HepG2 (cell line): ENCODE data around the gene BRMS1. TPM values are rescaled to one million over a fixed set of nuclear protein-coding genes. Genes with fewer than 3 reads are reported as not detected.
A peak's percentile ranks its signal among the peaks of the same experiment; 100 is the strongest.

Source experiments
- AKNA ChIP-seq: sonication (generic); formaldehyde crosslinking; IDR thresholded peaks from 2 replicates; pipeline ENCODE4 v1.4.0; 2020; ENCODE audit warnings: missing genetic modification reagents, borderline replicate concordance
- ATRX ChIP-seq: sonication (generic); formaldehyde crosslinking; IDR thresholded peaks from 2 replicates; pipeline ENCODE4 v1.4.0; 2020; ENCODE audit warnings: missing genetic modification reagents, borderline replicate concordance
- CCDC6 ChIP-seq: sonication (generic); formaldehyde crosslinking; IDR thresholded peaks from 2 replicates; pipeline ENCODE4 v1.8.1; 2022; ENCODE audit warnings: mild to moderate bottlenecking, missing genetic modification reagents, moderate library complexity
- CHD2 ChIP-seq: IDR thresholded peaks from 2 replicates; pipeline ENCODE4 v1.6.1; 2011; ENCODE audit warnings: low read depth, low read length, improper control_type of control experiment
- CREB3 ChIP-seq: sonication (generic); formaldehyde crosslinking; IDR thresholded peaks from 2 replicates; pipeline ENCODE4 v1.5.0; 2020; ENCODE audit warnings: missing genetic modification reagents
- E2F1 ChIP-seq: sonication (generic); formaldehyde crosslinking; IDR thresholded peaks from 2 replicates; pipeline ENCODE4 v1.5.0; 2020; ENCODE audit warnings: missing genetic modification reagents
- FOXK1 ChIP-seq: sonication (generic); formaldehyde crosslinking; IDR thresholded peaks from 2 replicates; pipeline ENCODE4 v1.4.0; 2020; ENCODE audit warnings: low read depth, missing genetic modification reagents, borderline replicate concordance
- MAFG ChIP-seq: sonication (generic); formaldehyde crosslinking; IDR thresholded peaks from 2 replicates; pipeline ENCODE4 v1.5.1; 2020; ENCODE audit warnings: mild to moderate bottlenecking, missing genetic modification reagents
- MEIS2 ChIP-seq: sonication (generic); formaldehyde crosslinking; IDR thresholded peaks from 2 replicates; pipeline ENCODE4 v1.9.0; 2021; ENCODE audit warnings: mild to moderate bottlenecking, missing genetic modification reagents
- RFXANK ChIP-seq: IDR thresholded peaks from 2 replicates; pipeline ENCODE4 v1.6.1; 2016
- RORA ChIP-seq: sonication (generic); formaldehyde crosslinking; IDR thresholded peaks from 2 replicates; pipeline ENCODE4 v1.5.0; 2020; ENCODE audit warnings: mild to moderate bottlenecking, missing genetic modification reagents, moderate library complexity
- SPEN ChIP-seq: sonication (generic); formaldehyde crosslinking; IDR thresholded peaks from 2 replicates; pipeline ENCODE4 v1.5.1; 2020; ENCODE audit warnings: low read depth, mild to moderate bottlenecking, missing genetic modification reagents
- TCF7 ChIP-seq: sonication (generic); IDR thresholded peaks from 2 replicates; pipeline ENCODE4 v1.6.1; 2016; ENCODE audit warnings: antibody characterized with exemption, low read depth
- XBP1 ChIP-seq: sonication (generic); formaldehyde crosslinking; IDR thresholded peaks from 2 replicates; pipeline ENCODE4 v1.5.0; 2020; ENCODE audit warnings: missing genetic modification reagents
- ZBTB10 ChIP-seq: sonication (generic); formaldehyde crosslinking; IDR thresholded peaks from 2 replicates; pipeline ENCODE4 v1.4.0; 2020; ENCODE audit warnings: missing genetic modification reagents, borderline replicate concordance
- ZBTB34 ChIP-seq: sonication (generic); formaldehyde crosslinking; IDR thresholded peaks from 2 replicates; pipeline ENCODE4 v1.8.0; 2022; ENCODE audit warnings: mild to moderate bottlenecking, missing genetic modification reagents
- ZNF160 ChIP-seq: sonication (generic); formaldehyde crosslinking; IDR thresholded peaks from 2 replicates; pipeline ENCODE4 v1.8.0; 2022; ENCODE audit warnings: mild to moderate bottlenecking, inconsistent platforms, missing genetic modification reagents
- ZNF282 ChIP-seq: fragments of 450-650 bp; IDR thresholded peaks from 2 replicates; pipeline ENCODE4 v1.6.1; 2018; ENCODE audit not compliant: partially characterized antibody
- ZNF30 ChIP-seq: sonication (generic); formaldehyde crosslinking; IDR thresholded peaks from 2 replicates; pipeline ENCODE4 v1.5.0; 2020; ENCODE audit warnings: mild to moderate bottlenecking, missing genetic modification reagents
- polyA plus RNA-seq, 8 experiments: library from polyadenylated mRNA; depleted of rRNA in 3 of 8; stranded (reverse) in 7 of 8; unstranded in 1 of 8; fragments of >200 nt; fragmentation: Illumina TruSeq in 4 of 8; extraction: Trizol in 4 of 8; gene quantifications; 2 replicates each; pipeline versions ENCODE4 v1.2.1 to v1.2.3, GENCODE V29; 2011 to 2016; ENCODE audit warnings: low read depth in 4 of 8, missing spikeins in 1 of 8, mixed read lengths in 1 of 8; ENCODE audit not compliant: insufficient read depth in 1 of 8
- total RNA-seq, 5 experiments: library from RNA; depleted of rRNA; stranded (reverse); fragments of >200 nt; fragmentation: Illumina TruSeq; extraction: Trizol; gene quantifications; 2 replicates each; pipeline ENCODE4 v1.2.3, GENCODE V29; 2016; ENCODE audit warnings: low read depth in 1 of 5

The BRMS1 gene
- total and polyA plus RNA-seq, 2 of the 13 experiments (the other 11 are each of a cell fraction or from before 2014, with no cell fraction given), result 15.8 to 55.7 TPM

- TF ChIP-seq E2F1 (CRISPR knock-in tag) (no peak), ZNF30 (CRISPR knock-in tag) (no peak), AKNA (CRISPR knock-in tag) (no peak), CREB3 (CRISPR knock-in tag) (no peak), XBP1 (CRISPR knock-in tag) (no peak), ZNF282 (no peak), RFXANK (no peak), CHD2 (no peak), RORA (CRISPR knock-in tag) (no peak), FOXK1 (CRISPR knock-in tag) (peak; percentile 57; the same call in 1 of the 2 replicates), ZBTB34 (CRISPR knock-in tag) (no peak), MEIS2 (peak; percentile 79; the same call in 1 of the 2 replicates), TCF7 (no peak), ATRX (CRISPR knock-in tag) (no peak), ZBTB10 (no peak), SPEN (CRISPR knock-in tag) (peak; percentile 78), ZNF160 (CRISPR knock-in tag) (no peak), CCDC6 (CRISPR knock-in tag) (no peak), MAFG (CRISPR knock-in tag) (no peak)
Observed at GRCh38 chr11:66328302-66329144, 16.4 kb downstream of the BRMS1 start (continued).
